Choroid plexus epithelial cell (primary cell): ENCODE data around the gene ZBTB24.

ENCODE experiments used
- DNase-seq: peaks from one replicate; pipeline ENCODE4 v3.0.0-alpha.2; 2010; ENCODE audit warnings: low read depth
- H3K4me3 ChIP-seq: 2 replicates; pipeline ENCODE4 v1.5.1; 2011; ENCODE audit warnings: low read depth, mild to moderate bottlenecking, control low read depth, low read length, moderate library complexity
- TF ChIP-seq, protein P1 (sequence below): conservative IDR thresholded peaks from 2 replicates; pipeline ENCODE4 v1.5.1; 2011; ENCODE audit warnings: low read depth, mild to moderate bottlenecking, control low read depth, inconsistent platforms, low read length, moderate library complexity

The ZBTB24 gene

DNA sequence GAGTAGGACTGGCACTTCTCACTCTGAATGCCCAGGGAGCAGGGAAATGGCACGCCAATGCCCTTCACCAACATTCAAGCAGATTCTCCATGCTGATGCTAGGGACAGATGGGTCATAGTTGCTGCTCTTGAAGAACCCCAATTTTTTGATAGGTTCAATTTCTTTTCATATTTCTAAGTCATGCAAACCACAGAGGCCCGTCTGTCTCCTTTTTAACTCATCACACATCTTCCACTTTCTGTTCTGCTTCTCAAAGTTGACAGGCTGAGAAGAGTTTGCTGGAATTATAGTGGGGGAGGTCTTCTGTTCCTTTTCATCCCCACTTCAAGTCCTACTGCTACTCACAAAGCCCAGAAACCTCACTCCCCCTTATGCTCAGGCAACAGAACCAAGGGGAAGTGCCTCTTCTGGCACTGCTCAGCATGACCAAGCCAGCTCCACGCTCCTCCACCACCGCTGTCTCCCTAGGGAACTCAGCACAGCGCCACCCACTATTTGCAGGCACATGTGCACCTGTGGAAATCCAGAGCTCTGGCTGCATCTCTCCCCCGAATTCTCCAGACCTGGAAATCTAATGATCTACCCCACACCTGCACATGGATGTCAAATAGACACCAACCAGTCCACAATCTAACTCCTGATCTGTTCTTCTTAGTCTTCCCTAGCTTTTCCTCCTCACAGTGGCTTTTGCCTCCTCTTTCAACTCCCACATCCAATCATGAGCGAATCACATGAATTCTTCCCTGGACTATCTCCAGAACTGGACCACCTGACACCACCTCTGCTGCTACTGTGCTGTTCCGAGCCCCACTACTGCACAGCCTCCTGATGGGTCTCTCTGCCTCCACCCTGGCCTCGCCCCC is 10.7 kb downstream of the ZBTB24 start:
- no peak for DNase-seq
- TF ChIP-seq, protein P1, sequence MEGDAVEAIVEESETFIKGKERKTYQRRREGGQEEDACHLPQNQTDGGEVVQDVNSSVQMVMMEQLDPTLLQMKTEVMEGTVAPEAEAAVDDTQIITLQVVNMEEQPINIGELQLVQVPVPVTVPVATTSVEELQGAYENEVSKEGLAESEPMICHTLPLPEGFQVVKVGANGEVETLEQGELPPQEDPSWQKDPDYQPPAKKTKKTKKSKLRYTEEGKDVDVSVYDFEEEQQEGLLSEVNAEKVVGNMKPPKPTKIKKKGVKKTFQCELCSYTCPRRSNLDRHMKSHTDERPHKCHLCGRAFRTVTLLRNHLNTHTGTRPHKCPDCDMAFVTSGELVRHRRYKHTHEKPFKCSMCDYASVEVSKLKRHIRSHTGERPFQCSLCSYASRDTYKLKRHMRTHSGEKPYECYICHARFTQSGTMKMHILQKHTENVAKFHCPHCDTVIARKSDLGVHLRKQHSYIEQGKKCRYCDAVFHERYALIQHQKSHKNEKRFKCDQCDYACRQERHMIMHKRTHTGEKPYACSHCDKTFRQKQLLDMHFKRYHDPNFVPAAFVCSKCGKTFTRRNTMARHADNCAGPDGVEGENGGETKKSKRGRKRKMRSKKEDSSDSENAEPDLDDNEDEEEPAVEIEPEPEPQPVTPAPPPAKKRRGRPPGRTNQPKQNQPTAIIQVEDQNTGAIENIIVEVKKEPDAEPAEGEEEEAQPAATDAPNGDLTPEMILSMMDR: no peak
- H3K4me3 ChIP-seq: no peak overlapping the region

DNA sequence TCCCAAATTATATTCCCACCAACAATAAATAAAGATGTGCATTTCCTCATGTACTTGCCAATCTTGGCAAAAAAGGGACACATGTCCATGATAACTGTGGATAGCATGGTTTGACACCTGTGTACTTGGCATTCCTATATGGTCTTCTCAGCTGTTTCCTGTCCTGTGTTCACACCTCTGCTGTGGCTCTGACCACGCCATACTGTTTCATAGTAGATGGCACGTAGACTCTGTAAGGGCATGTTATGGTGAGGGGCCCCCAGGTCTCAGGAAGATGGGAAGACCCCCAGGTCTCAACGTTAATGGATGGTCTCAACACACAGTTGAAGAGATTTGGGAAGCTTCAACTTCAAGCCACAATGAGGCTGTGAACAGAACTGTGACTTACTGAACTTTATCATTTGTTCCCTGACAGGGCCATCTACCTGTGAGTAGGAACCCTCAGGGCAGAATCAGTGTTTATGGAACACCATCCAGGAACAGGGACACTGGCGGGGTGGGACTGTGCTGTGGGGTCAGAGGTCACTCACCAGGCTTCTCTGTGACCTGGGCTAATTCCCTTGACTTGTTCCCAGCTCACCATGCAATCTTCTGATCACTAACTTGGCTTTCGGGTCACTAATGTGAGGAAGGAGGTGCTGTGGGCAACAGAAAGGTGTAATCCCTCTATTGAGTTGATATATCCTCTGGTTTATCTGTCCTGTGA is 11.8 kb downstream of the ZBTB24 start:
- DNase-seq: no peak
- TF ChIP-seq, protein P1: no peak
- no peak overlapping the region for H3K4me3 ChIP-seq

- TF ChIP-seq, protein P1: no peak
- no peak overlapping the region for H3K4me3 ChIP-seq
- no peak for DNase-seq
These were observed 13.3 kb downstream of the ZBTB24 start for GRCh38 chr6:109469591-109470189.

DNA sequence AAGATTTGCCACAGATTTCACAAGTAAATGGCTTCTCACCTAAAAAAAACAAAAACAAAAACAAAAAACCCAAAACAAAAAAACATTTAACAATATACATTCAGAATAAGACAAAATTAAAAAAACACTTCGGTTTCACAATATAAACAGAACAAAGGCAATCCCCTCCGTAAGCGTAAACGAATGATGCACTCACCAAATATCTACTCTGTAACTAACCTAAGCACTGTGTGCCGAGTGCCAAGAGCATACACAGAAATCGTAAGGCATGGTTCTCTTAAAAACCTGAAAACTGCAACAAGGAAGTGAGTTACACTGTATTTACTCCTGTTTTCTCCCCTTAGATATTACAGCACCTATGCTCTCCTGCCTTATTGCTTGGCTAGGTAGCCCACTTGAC is 15.3 kb downstream of the ZBTB24 start:
- no peak overlapping the region for H3K4me3 ChIP-seq
- no peak for DNase-seq
- TF ChIP-seq, protein P1: no peak

DNA sequence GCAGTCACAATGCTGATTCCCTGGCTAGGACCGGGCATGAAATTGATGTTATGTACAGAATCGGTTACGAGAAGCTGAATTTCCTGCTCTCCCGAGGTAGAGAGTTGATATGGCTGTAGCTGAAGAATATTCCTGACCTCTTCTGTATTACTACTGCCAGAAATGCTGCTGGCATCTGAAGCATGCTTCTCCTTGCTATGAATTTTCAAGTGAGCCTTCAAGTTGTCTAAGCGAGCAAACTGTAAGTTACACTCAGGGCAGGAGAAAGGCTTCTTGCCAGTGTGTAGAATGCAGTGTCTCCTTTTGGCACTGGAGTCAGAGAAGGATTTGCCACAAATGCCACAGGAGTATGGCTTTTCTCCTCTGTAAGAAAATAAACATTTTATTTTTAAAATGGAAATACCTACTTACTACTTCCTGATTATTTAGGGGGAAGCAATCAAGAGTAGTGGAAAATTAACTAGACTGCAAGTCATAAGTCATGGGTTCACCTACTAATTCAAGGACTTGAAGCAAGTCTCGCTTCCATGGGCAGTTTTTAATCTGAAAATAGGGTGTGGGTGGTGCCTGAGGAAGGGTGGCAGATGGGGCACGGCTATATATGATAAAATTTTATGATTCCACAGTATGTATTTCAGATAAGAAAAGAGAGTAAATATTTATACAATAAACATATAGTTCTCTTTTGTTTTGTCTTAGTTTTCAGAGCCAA is 16.7 kb downstream of the ZBTB24 start:
- TF ChIP-seq, protein P1: no peak
- no peak for DNase-seq
- no peak overlapping the region for H3K4me3 ChIP-seq

DNA sequence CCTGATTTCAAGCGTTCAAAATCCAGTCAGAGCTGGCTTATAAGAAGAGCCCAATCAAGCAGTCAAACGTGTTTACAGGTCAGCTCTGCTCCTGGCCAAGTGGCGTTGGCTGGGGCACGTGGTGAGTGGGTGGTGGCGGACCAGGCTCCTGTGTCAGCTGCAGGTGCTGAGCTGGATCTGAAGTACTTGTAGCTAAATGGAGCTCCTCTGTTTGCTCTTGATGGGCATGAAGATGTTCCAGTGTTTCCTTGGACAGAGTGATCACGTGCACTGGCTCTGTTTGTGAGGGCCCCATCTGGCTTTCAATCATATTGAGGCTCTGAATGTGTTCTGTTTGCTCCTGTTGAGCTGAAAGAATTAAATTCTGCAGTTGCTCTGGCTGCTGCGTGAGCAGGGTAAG is 17.2 kb downstream of the ZBTB24 start:
- DNase-seq: no peak
- no peak overlapping the region for H3K4me3 ChIP-seq
- TF ChIP-seq, protein P1: no peak
